T-helper 1 cell treated with Interleukin-12 subunit alpha and Interleukin-12 subunit beta and Interleukin-4 antibody, amounts not matched to agents 30 ng/mL and 1 ng/mL, for 36 hours (primary cell): ENCODE results near the gene VPS11. TPM values are rescaled to one million over a fixed set of nuclear protein-coding genes. Genes with fewer than 3 reads are reported as not detected.

Experiments used
- intact Hi-C: fragments of 100-400 bp; cut with micrococcal nuclease; formaldehyde crosslinking; loops from one replicate; pipeline ENCODE4 v1.15.1; 2024
- total RNA-seq: library from RNA; stranded (reverse); gene quantifications from 2 replicates; pipeline ENCODE4 v1.2.3, GENCODE V29; 2022

The VPS11 gene
- total RNA-seq, 1 donor from 2014 or later, result 38.6 TPM

GRCh38 chr11:119117004-119117706 is 49.5 kb downstream of the VPS11 start:
- intact Hi-C loops, result no loop called here

GRCh38 chr11:119118227-119118626 is 50.6 kb downstream of the VPS11 start:
- intact Hi-C loops, result no loop called here

GRCh38 chr11:119118946-119119345 is 51.3 kb downstream of the VPS11 start:
- intact Hi-C loops, result no loop called here

- intact Hi-C loops, result loop anchor here (1.0 to 10.0 kb wide), 15 partner anchors 13 to 1094 kb away; partner anchors contain the start of genes C2CD2L, CENATAC, HYOU1 and NLRX1
These were observed 53.0 kb downstream of the VPS11 start for GRCh38 chr11:119120639-119121007.

GRCh38 chr11:119121008-119121810 is 53.6 kb downstream of the VPS11 start, which contains the start of gene HINFP:
Gene HINFP, plus strand, starts transcription at chr11:119121580. Its CDS starts 5,365 bp downstream, at chr11:119126945.
- intact Hi-C loops, result loop anchor here (1.0 to 10.0 kb wide), 15 partner anchors 14 to 1094 kb away; partner anchors contain the start of genes C2CD2L, CENATAC, HYOU1 and NLRX1

GRCh38 chr11:119121811-119122124 is 54.1 kb downstream of the VPS11 start:
- intact Hi-C loops, result loop anchor here (1.0 to 10.0 kb wide), 15 partner anchors 14 to 1093 kb away; partner anchors contain the start of genes C2CD2L, CENATAC, HYOU1 and NLRX1

- intact Hi-C loops, result loop anchor here (10.0 kb wide), 1 partner anchor 1089 kb away; the partner anchor contains the start of gene OAF
These were observed 58.2 kb downstream of the VPS11 start for GRCh38 chr11:119125821-119126220.

GRCh38 chr11:119126675-119127268 is 59.2 kb downstream of the VPS11 start:
- intact Hi-C loops, result loop anchor here (10.0 kb wide), 1 partner anchor 1088 kb away; the partner anchor contains the start of gene OAF

- intact Hi-C loops, result no loop called here
These were observed 63.0 kb downstream of the VPS11 start for GRCh38 chr11:119130662-119131061.

Other genes starting within 250 kb of the VPS11 start
- 0.51 and 0.59 TPM in 2 replicates for gene CXCR5, start 183.9 kb upstream of the VPS11 start, total RNA-seq
- gene BCL9L, start 141.9 kb upstream of the VPS11 start, total RNA-seq, result 65.4 and 69.0 TPM in 2 replicates
- gene UPK2, start 111.5 kb upstream of the VPS11 start, total RNA-seq, result not detected in 2 replicates
- gene FOXR1, start 96.1 kb upstream of the VPS11 start, total RNA-seq, result not detected in 2 replicates
- 62.5 and 66.6 TPM in 2 replicates for gene CENATAC, start 69.7 kb upstream of the VPS11 start, total RNA-seq
- gene RPS25, start 49.5 kb upstream of the VPS11 start, total RNA-seq, result 1,270 and 1,290 TPM in 2 replicates
- gene TRAPPC4, start 49.1 kb upstream of the VPS11 start, total RNA-seq, result 82.3 and 94.9 TPM in 2 replicates
- gene SLC37A4, start 36.9 kb upstream of the VPS11 start, total RNA-seq, result 16.4 and 19.7 TPM in 2 replicates
- gene HYOU1, start 10.6 kb upstream of the VPS11 start, total RNA-seq, result 260 and 261 TPM in 2 replicates
- gene HMBS, start 17.1 kb downstream of the VPS11 start, total RNA-seq, result 24.6 and 27.3 TPM in 2 replicates
- gene DPAGT1, start 34.0 kb downstream of the VPS11 start, total RNA-seq, result 67.6 and 68.0 TPM in 2 replicates
- gene C2CD2L, start 39.5 kb downstream of the VPS11 start, total RNA-seq, result 36.6 and 42.2 TPM in 2 replicates
- gene HINFP, start 53.8 kb downstream of the VPS11 start, total RNA-seq, result 48.5 and 48.8 TPM in 2 replicates
- not detected in 2 replicates for gene ABCG4, start 81.2 kb downstream of the VPS11 start, total RNA-seq
- 25.2 and 26.0 TPM in 2 replicates for gene NLRX1, start 100.9 kb downstream of the VPS11 start, total RNA-seq
- gene NHERF4, start 117.7 kb downstream of the VPS11 start, total RNA-seq, result 0.49 and 0.90 TPM in 2 replicates
- gene CBL, start 138.5 kb downstream of the VPS11 start, total RNA-seq, result 42.0 and 42.1 TPM in 2 replicates
- 2.8 and 3.9 TPM in 2 replicates for gene MCAM, start 249.3 kb downstream of the VPS11 start, total RNA-seq